Middle frontal gyrus (tissue), 1 donor: Measurements from ENCODE around the gene KMT5B.
"Not testable (repeated sequence)": the region's sequence is repeated elsewhere in the genome, so short reads cannot be mapped to it uniquely, and the experiment has no call there.

Experiments
- DNase-seq: peaks from one replicate; pipeline ENCODE4 v3.0.0-alpha.2; 2015; ENCODE audit warnings: low spot score; ENCODE audit errors: extremely low spot score

KMT5B gene

GRCh38 chr11:68213135-68213515 lies at the start of gene KMT5B:
Gene KMT5B, minus strand, starts transcription at chr11:68213296. Its CDS starts 23,220 bp downstream, at chr11:68190076.
- no peak for DNase-seq

- no peak for DNase-seq
Observed at GRCh38 chr11:68262544-68262827, 49.4 kb upstream of the KMT5B start.

GRCh38 chr11:68261749-68262543 lies 48.9 kb upstream of the KMT5B start:
- DNase-seq: no peak

GRCh38 chr11:68261006-68261405 lies 47.9 kb upstream of the KMT5B start:
- no peak for DNase-seq

GRCh38 chr11:68260484-68260883 lies 47.4 kb upstream of the KMT5B start:
- DNase-seq: no peak

GRCh38 chr11:68259122-68259959 lies 46.2 kb upstream of the KMT5B start:
- no peak for DNase-seq

- no peak for DNase-seq
Observed at GRCh38 chr11:68258363-68258765, 45.3 kb upstream of the KMT5B start.

- DNase-seq: peak; percentile 88
Observed at GRCh38 chr11:68257477-68258362, 44.6 kb upstream of the KMT5B start.

- no peak for DNase-seq
Observed at GRCh38 chr11:68256331-68256741, 43.2 kb upstream of the KMT5B start.

- no peak for DNase-seq
Observed at GRCh38 chr11:68255526-68255925, 42.4 kb upstream of the KMT5B start.

GRCh38 chr11:68254421-68254820 lies 41.3 kb upstream of the KMT5B start:
- DNase-seq: no peak

GRCh38 chr11:68251765-68252164 lies 38.7 kb upstream of the KMT5B start:
- no peak for DNase-seq

- not testable (repeated sequence) for DNase-seq
Observed at GRCh38 chr11:68244912-68245311, 31.8 kb upstream of the KMT5B start.

- DNase-seq: not testable (repeated sequence)
Observed at GRCh38 chr11:68243847-68244246, 30.8 kb upstream of the KMT5B start.

- no peak for DNase-seq
Observed at GRCh38 chr11:68242616-68243015, 29.5 kb upstream of the KMT5B start.

- no peak for DNase-seq
Observed at GRCh38 chr11:68231621-68232020, 18.5 kb upstream of the KMT5B start.

- DNase-seq: no peak
Observed at GRCh38 chr11:68229601-68230000, 16.5 kb upstream of the KMT5B start.

GRCh38 chr11:68226421-68226820 lies 13.3 kb upstream of the KMT5B start:
- no peak for DNase-seq

- DNase-seq: no peak
Observed at GRCh38 chr11:68224606-68225005, 11.5 kb upstream of the KMT5B start.

GRCh38 chr11:68223275-68223674 lies 10.2 kb upstream of the KMT5B start:
- no peak for DNase-seq

GRCh38 chr11:68221406-68221805 lies 8.3 kb upstream of the KMT5B start:
- no peak for DNase-seq
